Caco-2 (cell line): ENCODE measurements around the gene CLDN18. TPM values are rescaled to one million over a fixed set of nuclear protein-coding genes. Genes with fewer than 3 reads are reported as not detected.

Experiments
- BruUV-seq: library from RNA; stranded (reverse); fragments of 400-500 nt; replicated peaks from 2 replicates; lab custom pipeline; 2021; lab: Mats Ljungman, UMichigan
- CTCF ChIA-PET: fragments of 300-600 bp; sonication (Branson Sonifier 250); formaldehyde crosslinking; loops from one replicate; lab custom pipeline; 2022; ENCODE audit warnings: antibody characterized with exemption; lab: Charles Lee
- POLR2A ChIA-PET: fragments of 300-600 bp; sonication (Branson Sonifier 250); formaldehyde crosslinking; loops from one replicate; lab custom pipeline; 2022; ENCODE audit warnings: antibody characterized with exemption; lab: Charles Lee
- DNase-seq, 2 experiments: peaks; one replicate each; pipeline versions ENCODE4 v3.0.0 to v3.0.0-alpha.2; 2020 to 2022
- H3K27me3 ChIP-seq: replicated peaks from 2 replicates; pipeline ENCODE4 v1.6.0; 2011; ENCODE audit warnings: low read length; ENCODE audit not compliant: control insufficient read depth, insufficient read depth
- H3K36me3 ChIP-seq: 2 replicates; pipeline ENCODE4 v1.5.1; 2011; ENCODE audit warnings: low read length; ENCODE audit not compliant: control insufficient read depth, insufficient read depth
- H3K4me1 ChIP-seq: fragments of 250-450 bp; sonication (Bioruptor Pico); 2 replicates; pipeline ENCODE4 v1.5.1; 2020; ENCODE audit warnings: mild to moderate bottlenecking
- H3K4me3 ChIP-seq: 2 replicates; pipeline ENCODE4 v1.5.1; 2011; ENCODE audit warnings: low read depth, mild to moderate bottlenecking, control low read depth, low read length
- H3K9me3 ChIP-seq: fragments of 250-450 bp; sonication (Bioruptor Pico); 2 replicates; pipeline ENCODE4 v1.5.1; 2020; ENCODE audit warnings: mild to moderate bottlenecking, moderate library complexity
- H3K27ac Mint-ChIP-seq: one replicate; pipeline ENCODE4 v1.8.0; 2022; ENCODE audit warnings: mixed read lengths; ENCODE audit not compliant: unreplicated experiment
- H3K27me3 Mint-ChIP-seq: one replicate; pipeline ENCODE4 v1.8.0; 2022; ENCODE audit warnings: mixed read lengths; ENCODE audit not compliant: insufficient read depth, unreplicated experiment
- H3K36me3 Mint-ChIP-seq: one replicate; pipeline ENCODE4 v1.8.0; 2022; ENCODE audit warnings: mild to moderate bottlenecking, mixed read lengths; ENCODE audit not compliant: insufficient read depth, unreplicated experiment
- H3K4me1 Mint-ChIP-seq: one replicate; pipeline ENCODE4 v1.8.0; 2022; ENCODE audit warnings: low read depth, mixed read lengths; ENCODE audit not compliant: unreplicated experiment
- H3K4me3 Mint-ChIP-seq: one replicate; pipeline ENCODE4 v1.8.0; 2022; ENCODE audit warnings: mild to moderate bottlenecking, moderate library complexity, mixed read lengths; ENCODE audit not compliant: unreplicated experiment
- H3K9me3 Mint-ChIP-seq: one replicate; pipeline ENCODE4 v1.8.0; 2022; ENCODE audit warnings: mixed read lengths; ENCODE audit not compliant: unreplicated experiment
- intact Hi-C: fragments of 100-400 bp; cut with micrococcal nuclease; formaldehyde crosslinking; loops from one replicate; pipeline ENCODE4 v1.10.0; 2022; ENCODE audit not compliant: unreplicated experiment
- total RNA-seq: library from RNA; stranded (reverse); gene quantifications from 2 replicates; pipeline ENCODE4 v1.2.3, GENCODE V29; 2022
- TF ChIP-seq, protein P1 (sequence below), 2 experiments: fragments of 200-600 bp in 1 of 2; IDR thresholded peaks; 1 replicate in 1 of 2; 2 replicates in 1 of 2; pipeline versions ENCODE4 v1.5.1 to v1.8.0; 2011 to 2022; ENCODE audit warnings: antibody characterized with exemption in 1 of 2, control low read depth in 1 of 2, inconsistent platforms in 1 of 2, low read depth in 1 of 2, low read length in 1 of 2, mild to moderate bottlenecking in 1 of 2, moderate library complexity in 1 of 2; ENCODE audit not compliant: insufficient read depth in 1 of 2, severe bottlenecking in 1 of 2, unreplicated experiment in 1 of 2

Gene CLDN18
- total RNA-seq, 1 experiment from 2014 or later: not detected

DNA sequence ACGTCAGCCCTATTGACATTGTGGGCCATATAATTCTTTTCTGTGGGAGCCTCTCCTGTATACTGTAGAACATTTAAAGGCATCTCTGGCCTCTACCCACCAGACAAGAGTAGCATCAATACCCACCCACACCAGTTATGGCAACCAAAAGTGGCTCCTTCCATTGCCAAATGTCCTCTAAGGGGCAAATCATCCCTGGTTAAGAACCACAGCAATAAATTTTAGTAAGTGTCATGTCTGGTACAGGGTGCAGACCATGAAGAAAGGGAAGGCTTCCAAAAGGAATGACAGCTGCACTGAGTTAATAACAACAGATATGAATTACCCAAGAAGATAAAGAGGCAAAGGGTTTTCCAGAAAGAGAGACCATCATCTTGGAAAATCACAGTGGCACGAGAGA, 6.9 kb upstream of the CLDN18 start:
- no peak overlapping the region for H3K4me3 ChIP-seq
- DNase-seq: no peak
- POLR2A ChIA-PET: no interaction called here
- H3K4me1 Mint-ChIP-seq: peaks cover 6% of the 10 kb centered on the region
- no peaks in the 10 kb centered on the region for H3K27me3 Mint-ChIP-seq
- H3K36me3 ChIP-seq: no peaks in the 10 kb centered on the region
- intact Hi-C loops: no loop called here
- CTCF ChIA-PET: no interaction called here
- no peak overlapping the region for H3K27ac Mint-ChIP-seq
- no peaks in the 10 kb centered on the region for H3K9me3 ChIP-seq
- peaks cover 6% of the 10 kb centered on the region for H3K4me1 ChIP-seq
- peaks cover 5% of the 10 kb centered on the region for H3K36me3 Mint-ChIP-seq
- no TSS peak for BruUV-seq
- H3K9me3 Mint-ChIP-seq: no peaks in the 10 kb centered on the region
- H3K27me3 ChIP-seq: no peaks in the 10 kb centered on the region
- TF ChIP-seq, protein P1, sequence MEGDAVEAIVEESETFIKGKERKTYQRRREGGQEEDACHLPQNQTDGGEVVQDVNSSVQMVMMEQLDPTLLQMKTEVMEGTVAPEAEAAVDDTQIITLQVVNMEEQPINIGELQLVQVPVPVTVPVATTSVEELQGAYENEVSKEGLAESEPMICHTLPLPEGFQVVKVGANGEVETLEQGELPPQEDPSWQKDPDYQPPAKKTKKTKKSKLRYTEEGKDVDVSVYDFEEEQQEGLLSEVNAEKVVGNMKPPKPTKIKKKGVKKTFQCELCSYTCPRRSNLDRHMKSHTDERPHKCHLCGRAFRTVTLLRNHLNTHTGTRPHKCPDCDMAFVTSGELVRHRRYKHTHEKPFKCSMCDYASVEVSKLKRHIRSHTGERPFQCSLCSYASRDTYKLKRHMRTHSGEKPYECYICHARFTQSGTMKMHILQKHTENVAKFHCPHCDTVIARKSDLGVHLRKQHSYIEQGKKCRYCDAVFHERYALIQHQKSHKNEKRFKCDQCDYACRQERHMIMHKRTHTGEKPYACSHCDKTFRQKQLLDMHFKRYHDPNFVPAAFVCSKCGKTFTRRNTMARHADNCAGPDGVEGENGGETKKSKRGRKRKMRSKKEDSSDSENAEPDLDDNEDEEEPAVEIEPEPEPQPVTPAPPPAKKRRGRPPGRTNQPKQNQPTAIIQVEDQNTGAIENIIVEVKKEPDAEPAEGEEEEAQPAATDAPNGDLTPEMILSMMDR (IDR thresholded peaks at IDR 0.05; ENCODE audit: insufficient read depth in 1 of 2, low read depth in 1 of 2, low read length in 1 of 2, severe bottlenecking in 1 of 2, unreplicated experiment in 1 of 2): no peak
- H3K4me3 Mint-ChIP-seq: no peak overlapping the region

DNA sequence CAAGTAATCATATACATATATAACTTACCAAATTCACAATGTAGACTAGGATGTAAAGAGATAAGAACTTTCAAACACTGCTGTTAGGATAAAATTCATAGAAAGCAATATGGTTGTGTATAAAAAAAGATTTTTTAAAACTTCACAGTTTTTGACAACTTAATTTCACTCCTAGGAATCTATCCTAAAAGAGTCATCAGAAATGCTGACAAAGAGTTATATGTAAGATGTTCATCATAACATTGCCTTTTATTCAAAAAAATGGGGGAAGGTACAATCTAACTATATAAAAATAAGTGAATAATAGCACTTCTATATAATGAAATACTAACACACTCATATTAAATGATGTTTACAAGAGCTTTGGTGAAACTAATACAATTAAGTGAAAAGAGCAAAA, 4.3 kb upstream of the CLDN18 start:
- no peak overlapping the region for H3K4me3 ChIP-seq
- no peak overlapping the region for H3K4me3 Mint-ChIP-seq
- no peaks in the 10 kb centered on the region for H3K9me3 Mint-ChIP-seq
- H3K27ac Mint-ChIP-seq: no peak overlapping the region
- BruUV-seq: no TSS peak
- H3K4me1 Mint-ChIP-seq: no peaks in the 10 kb centered on the region
- no peaks in the 10 kb centered on the region for H3K36me3 Mint-ChIP-seq
- no peaks in the 10 kb centered on the region for H3K36me3 ChIP-seq
- DNase-seq: no peak
- no peaks in the 10 kb centered on the region for H3K4me1 ChIP-seq
- ChIA-PET POLR2A (no interaction called here), CTCF (no interaction called here)
- no peaks in the 10 kb centered on the region for H3K27me3 ChIP-seq
- intact Hi-C loops: no loop called here
- H3K9me3 ChIP-seq: no peaks in the 10 kb centered on the region
- TF ChIP-seq, protein P1 (IDR thresholded peaks at IDR 0.05; ENCODE audit: insufficient read depth in 1 of 2, low read depth in 1 of 2, low read length in 1 of 2, severe bottlenecking in 1 of 2, unreplicated experiment in 1 of 2): no peak
- no peaks in the 10 kb centered on the region for H3K27me3 Mint-ChIP-seq

DNA sequence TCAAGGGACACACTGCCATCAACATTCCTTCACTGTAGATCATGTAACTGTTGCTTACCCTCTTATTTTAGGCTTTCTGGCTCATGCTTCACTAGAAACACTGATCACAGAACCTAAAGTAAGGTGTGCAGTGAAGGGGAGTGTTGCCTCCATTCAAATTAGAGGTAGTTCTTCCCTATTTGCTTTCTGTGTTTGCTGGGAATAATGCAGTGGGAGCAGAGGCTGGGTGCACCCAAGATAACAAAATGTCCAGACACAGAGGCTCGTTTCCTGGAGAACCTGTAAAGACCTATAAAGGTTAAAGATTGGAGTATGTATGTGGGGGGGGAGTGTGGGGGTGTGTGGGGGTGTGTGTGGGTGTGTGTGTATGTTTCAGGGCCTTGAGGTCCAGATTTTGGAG, 2.1 kb upstream of the CLDN18 start:
- Mint-ChIP-seq H3K4me1 (peaks cover 13% of the 10 kb centered on the region), H3K9me3 (no peaks in the 10 kb centered on the region), H3K27ac (no peak overlapping the region), H3K27me3 (no peaks in the 10 kb centered on the region), H3K4me3 (no peak overlapping the region), H3K36me3 (no peaks in the 10 kb centered on the region)
- ChIA-PET POLR2A (no interaction called here), CTCF (no interaction called here)
- Histone ChIP-seq H3K27me3 (no peaks in the 10 kb centered on the region), H3K4me1 (no peaks in the 10 kb centered on the region), H3K36me3 (no peaks in the 10 kb centered on the region), H3K9me3 (no peaks in the 10 kb centered on the region), H3K4me3 (no peak overlapping the region)
- intact Hi-C loops: no loop called here
- TF ChIP-seq, protein P1 (IDR thresholded peaks at IDR 0.05; ENCODE audit: insufficient read depth in 1 of 2, low read depth in 1 of 2, low read length in 1 of 2, severe bottlenecking in 1 of 2, unreplicated experiment in 1 of 2): no peak
- DNase-seq: no peak
- BruUV-seq: no TSS peak
